Trophoblast cell (in vitro differentiated cells and primary cell): ENCODE measurements around the gene ATG9A.

ENCODE experiments used
- DNase-seq, 2 donors: peaks; one replicate each; pipeline ENCODE4 v3.0.0-alpha.2; 2016
- H2AFZ ChIP-seq: 2 replicates; pipeline ENCODE4 v1.6.1; 2013; ENCODE audit warnings: low read length, moderate library complexity, mild to moderate bottlenecking; ENCODE audit not compliant: insufficient read depth, poor library complexity
- H2AK5ac ChIP-seq: 2 replicates; pipeline ENCODE4 v1.6.1; 2013; ENCODE audit warnings: mild to moderate bottlenecking, low read length
- H2BK120ac ChIP-seq: 2 replicates; pipeline ENCODE4 v1.6.1; 2013; ENCODE audit warnings: low read length, mild to moderate bottlenecking, moderate library complexity; ENCODE audit not compliant: insufficient read depth, poor library complexity
- H2BK12ac ChIP-seq: 2 replicates; pipeline ENCODE4 v1.6.1; 2013; ENCODE audit warnings: mild to moderate bottlenecking, low read length, moderate library complexity
- H2BK5ac ChIP-seq: 2 replicates; pipeline ENCODE4 v1.6.1; 2013; ENCODE audit warnings: low read length, low read depth, moderate library complexity, mild to moderate bottlenecking; ENCODE audit not compliant: poor library complexity
- H3K14ac ChIP-seq: 2 replicates; pipeline ENCODE4 v1.6.1; 2013; ENCODE audit warnings: mild to moderate bottlenecking, low read length
- H3K18ac ChIP-seq: 2 replicates; pipeline ENCODE4 v1.6.1; 2013; ENCODE audit warnings: mild to moderate bottlenecking, low read length
- H3K23ac ChIP-seq: 2 replicates; pipeline ENCODE4 v1.6.1; 2013; ENCODE audit warnings: low read length
- H3K27ac ChIP-seq: 2 replicates; pipeline ENCODE4 v1.5.1; 2013; ENCODE audit warnings: low read depth, mild to moderate bottlenecking, inconsistent platforms, low read length, moderate library complexity
- H3K27me3 ChIP-seq: 2 replicates; pipeline ENCODE4 v1.6.1; 2013; ENCODE audit warnings: inconsistent platforms, mild to moderate bottlenecking, low read length, moderate library complexity; ENCODE audit not compliant: insufficient read depth
- H3K36me3 ChIP-seq, 2 experiments: 1 replicate in 1 of 2; 2 replicates in 1 of 2; pipeline ENCODE4 v1.6.1; 2013; ENCODE audit warnings: low read length in 2 of 2, mild to moderate bottlenecking in 2 of 2, moderate library complexity in 1 of 2; ENCODE audit not compliant: insufficient read depth in 2 of 2, control insufficient read depth in 1 of 2
- H3K4ac ChIP-seq: 2 replicates; pipeline ENCODE4 v1.6.1; 2013; ENCODE audit warnings: low read depth, mild to moderate bottlenecking, low read length, moderate library complexity
- H3K4me1 ChIP-seq, 2 experiments: 1 replicate in 1 of 2; 2 replicates in 1 of 2; pipeline ENCODE4 v1.6.1; 2013; ENCODE audit warnings: low read length in 2 of 2, mild to moderate bottlenecking in 2 of 2, moderate library complexity in 1 of 2; ENCODE audit not compliant: insufficient read depth in 2 of 2, control insufficient read depth in 1 of 2
- H3K4me2 ChIP-seq: 2 replicates; pipeline ENCODE4 v1.6.1; 2013; ENCODE audit warnings: inconsistent platforms, mild to moderate bottlenecking, low read length, moderate library complexity
- H3K4me3 ChIP-seq: 2 replicates; pipeline ENCODE4 v1.5.1; 2013; ENCODE audit warnings: mild to moderate bottlenecking, low read depth, low read length, inconsistent platforms
- H3K79me1 ChIP-seq: one replicate; pipeline ENCODE4 v1.6.1; 2013; ENCODE audit warnings: low read length
- H3K79me2 ChIP-seq: 2 replicates; pipeline ENCODE4 v1.6.1; 2013; ENCODE audit warnings: low read length, mild to moderate bottlenecking; ENCODE audit not compliant: control insufficient read depth, insufficient read depth, poor library complexity
- H3K9ac ChIP-seq: 2 replicates; pipeline ENCODE4 v1.6.1; 2013; ENCODE audit warnings: mild to moderate bottlenecking, low read length
- H3K9me3 ChIP-seq: 2 replicates; pipeline ENCODE4 v1.6.1; 2013; ENCODE audit warnings: low read depth, mild to moderate bottlenecking, control low read depth, inconsistent platforms, low read length; ENCODE audit not compliant: insufficient read depth
- H4K12ac ChIP-seq: 2 replicates; pipeline ENCODE4 v1.6.1; 2013; ENCODE audit warnings: low read depth, mild to moderate bottlenecking, low read length, moderate library complexity
- H4K8ac ChIP-seq: 2 replicates; pipeline ENCODE4 v1.6.1; 2013; ENCODE audit warnings: low read depth, mild to moderate bottlenecking, low read length, moderate library complexity
- H4K91ac ChIP-seq: one replicate; pipeline ENCODE4 v1.6.1; 2013; ENCODE audit warnings: low read depth, mild to moderate bottlenecking, low read length, moderate library complexity
- WGBS: extraction: QIAGEN DNeasy Blood & Tissue Kit; methylation state at CpG from one replicate; pipeline ENCODE4 v1.1.7; 2013; ENCODE audit warnings: missing lambda C conversion rate; ENCODE audit not compliant: insufficient read length, insufficient coverage; ENCODE audit errors: extremely low coverage; 5-methylcytosine and 5-hydroxymethylcytosine counted together

Gene ATG9A

DNA sequence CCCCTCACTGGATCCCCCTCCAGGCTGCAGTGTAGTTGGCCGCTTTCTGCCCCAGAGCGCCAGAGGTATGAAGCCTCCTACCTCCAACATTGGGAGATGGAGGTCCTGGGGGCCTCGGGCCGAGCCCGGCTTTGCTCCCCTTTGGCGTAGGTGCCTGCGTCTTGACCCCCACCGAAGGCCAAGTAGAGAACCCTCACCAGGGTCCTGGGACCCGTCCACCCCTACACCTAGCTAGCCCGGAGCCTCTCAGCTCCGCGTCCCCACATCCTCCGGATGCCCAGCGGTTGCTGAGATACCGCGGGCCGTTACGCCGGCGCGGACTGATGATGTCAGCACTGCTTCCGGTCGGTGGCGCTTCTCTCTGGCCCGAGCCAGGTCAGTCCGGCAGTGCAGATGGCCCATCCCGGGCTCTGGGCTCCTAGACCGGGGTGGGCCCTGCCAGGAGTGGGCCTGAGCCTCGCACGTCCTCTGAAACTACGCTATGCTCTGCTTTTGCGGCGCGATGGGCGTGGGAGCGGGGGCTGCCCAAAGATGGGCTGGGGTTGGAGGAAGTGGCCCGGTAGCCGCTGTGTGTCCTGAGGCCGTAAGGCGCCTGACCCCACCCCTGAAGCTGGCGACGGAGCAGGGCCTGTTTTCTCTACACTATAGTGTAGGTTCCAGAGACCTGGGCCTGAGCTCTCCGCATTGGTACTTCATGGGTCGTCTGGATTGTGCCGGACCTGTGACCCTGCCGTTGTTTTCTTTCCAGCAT lies 15.9 kb upstream of the ATG9A start, which contains the start of the genes GLB1L and STK16:
Gene GLB1L, minus strand, starts transcription at position 297 of the 751 bp plus-strand sequence. CDS start 1,871 bp downstream, outside the sequence.
Gene STK16, plus strand, starts transcription at position 332 of the 751 bp plus-strand sequence. CDS start 521 bp downstream, outside the sequence.
- no peak within 1 kb of the TSS for H2BK12ac ChIP-seq
- DNase-seq: peak; percentile 95 to 97
- peak within 1 kb of the TSS; percentile 78 for H4K91ac ChIP-seq
- peak within 1 kb of the TSS; percentile 81 for H3K4ac ChIP-seq
- H3K9ac ChIP-seq: peak within 1 kb of the TSS; percentile 97
- H2BK120ac ChIP-seq: peak within 1 kb of the TSS; percentile 50
- H3K9me3 ChIP-seq: no peaks in the 10 kb centered on the region
- peaks cover 9% of the 10 kb centered on the region for H3K79me1 ChIP-seq
- peak within 1 kb of the TSS; percentile 97 for H3K18ac ChIP-seq
- H3K14ac ChIP-seq: peak within 1 kb of the TSS; percentile 81
- peak within 1 kb of the TSS; percentile 67 for H2AK5ac ChIP-seq
- H4K12ac ChIP-seq: peak within 1 kb of the TSS; percentile 82
- H3K36me3 ChIP-seq: peaks cover 8 to 13% of the 10 kb centered on the region in 2 experiments
- peak within 1 kb of the TSS; percentile 42 for H3K27ac ChIP-seq
- H2BK5ac ChIP-seq: peak within 1 kb of the TSS; percentile 68
- peaks cover 12 to 17% of the 10 kb centered on the region in 2 experiments for H3K4me1 ChIP-seq
- peak within 1 kb of the TSS; percentile 68 for H3K4me2 ChIP-seq
- H3K4me3 ChIP-seq: peak within 1 kb of the TSS; percentile 96
- peak within 1 kb of the TSS; percentile 93 for H4K8ac ChIP-seq
- no peak within 1 kb of the TSS for H3K23ac ChIP-seq
- H2AFZ ChIP-seq: peak within 1 kb of the TSS; percentile 50
- H3K27me3 ChIP-seq: no peaks in the 10 kb centered on the region
- peaks cover 4% of the 10 kb centered on the region for H3K79me2 ChIP-seq
- WGBS: no CpG with 5 or more reads among the region's 46 CpGs

GRCh38 chr2:219244789-219245147 lies 15.3 kb upstream of the ATG9A start:
- Histone ChIP-seq H3K27ac (no peak overlapping the region), H3K4ac (no peak overlapping the region), H4K12ac (peak overlapping the region; percentile 79), H3K9ac (peak overlapping the region; percentile 30), H2AK5ac (no peak overlapping the region), H3K9me3 (no peaks in the 10 kb centered on the region), H3K79me2 (peaks cover 4% of the 10 kb centered on the region), H3K18ac (peak overlapping the region; percentile 39), H3K23ac (no peak overlapping the region), H3K14ac (peak overlapping the region; percentile 36), H3K27me3 (no peaks in the 10 kb centered on the region), H4K91ac (peak overlapping the region; percentile 78), H4K8ac (peak overlapping the region; percentile 93), H3K4me3 (peak overlapping the region; percentile 96), H2AFZ (peak overlapping the region; percentile 42), H3K4me1 (peaks cover 12 to 17% of the 10 kb centered on the region in 2 experiments), H2BK120ac (no peak overlapping the region), H3K79me1 (peaks cover 9% of the 10 kb centered on the region), H2BK5ac (no peak overlapping the region), H3K36me3 (peaks cover 8 to 13% of the 10 kb centered on the region in 2 experiments), H3K4me2 (peak overlapping the region; percentile 68), H2BK12ac (no peak overlapping the region)
- no peak for DNase-seq
- no CpG with 5 or more reads among the region's 6 CpGs for WGBS

DNA sequence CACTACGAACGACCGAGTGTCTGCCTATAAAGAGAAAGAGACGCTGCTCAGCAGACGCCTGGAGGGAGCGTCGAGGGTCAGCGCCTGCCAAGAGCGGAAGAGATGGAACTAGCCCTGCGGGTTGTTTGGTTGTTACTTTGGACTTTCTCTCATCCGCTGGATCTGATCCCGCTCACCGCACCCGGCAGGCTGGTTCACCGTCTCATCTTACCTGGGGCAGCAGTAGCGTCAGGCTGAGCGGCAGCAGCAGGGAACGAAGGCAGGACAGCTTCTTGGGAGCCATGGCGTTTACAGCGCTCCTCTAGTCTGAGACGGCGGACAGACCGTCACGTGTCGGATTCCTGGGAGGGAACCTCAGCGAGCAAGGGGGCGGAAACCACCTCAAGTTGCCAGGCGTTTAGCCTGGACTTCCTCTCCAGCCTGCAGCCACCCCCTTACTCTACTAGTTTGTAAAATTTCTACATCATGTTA lies 13.9 kb upstream of the ATG9A start:
- H3K4me2 ChIP-seq: no peak overlapping the region
- H3K4ac ChIP-seq: no peak overlapping the region
- WGBS: no CpG with 5 or more reads among the region's 28 CpGs
- peaks cover 4 to 7% of the 10 kb centered on the region in 2 experiments for H3K4me1 ChIP-seq
- H4K12ac ChIP-seq: no peak overlapping the region
- no peak overlapping the region for H3K18ac ChIP-seq
- H3K9ac ChIP-seq: no peak overlapping the region
- H3K4me3 ChIP-seq: no peak overlapping the region
- no peak overlapping the region for H4K8ac ChIP-seq
- H2BK12ac ChIP-seq: no peak overlapping the region
- H4K91ac ChIP-seq: no peak overlapping the region
- peaks cover 4% of the 10 kb centered on the region for H3K79me2 ChIP-seq
- no peak overlapping the region for H2AFZ ChIP-seq
- H3K9me3 ChIP-seq: no peaks in the 10 kb centered on the region
- H3K27me3 ChIP-seq: no peaks in the 10 kb centered on the region
- H3K79me1 ChIP-seq: peaks cover 9% of the 10 kb centered on the region
- no peak overlapping the region for H3K14ac ChIP-seq
- H2AK5ac ChIP-seq: no peak overlapping the region
- no peak overlapping the region for H2BK5ac ChIP-seq
- no peak overlapping the region for H3K23ac ChIP-seq
- no peak overlapping the region for H2BK120ac ChIP-seq
- peak in 1 of 2 donors; percentile 14 for DNase-seq
- peaks cover 8 to 11% of the 10 kb centered on the region in 2 experiments for H3K36me3 ChIP-seq
- H3K27ac ChIP-seq: no peak overlapping the region

DNA sequence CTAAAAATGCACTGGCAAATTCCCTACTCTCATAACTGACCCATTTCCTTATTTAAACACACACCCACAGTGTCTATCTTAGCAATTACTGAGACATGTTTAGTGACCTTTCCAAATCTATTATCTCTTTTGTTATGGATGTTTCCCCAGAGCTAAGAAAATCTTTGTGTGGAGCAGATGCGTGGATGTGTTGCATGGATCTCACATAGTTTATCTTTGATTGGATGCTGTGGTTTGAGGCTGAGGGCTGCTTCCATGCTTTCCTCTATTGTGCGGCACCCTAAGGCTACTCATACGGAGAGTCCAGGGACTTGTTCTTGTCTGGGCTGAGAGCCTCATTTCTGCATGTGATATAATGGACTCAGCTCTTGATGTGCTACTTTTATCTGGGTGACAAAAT lies 4.9 kb upstream of the ATG9A start:
- H3K27ac ChIP-seq: no peak overlapping the region
- H3K23ac ChIP-seq: no peak overlapping the region
- no peak overlapping the region for H4K12ac ChIP-seq
- H3K27me3 ChIP-seq: no peaks in the 10 kb centered on the region
- no peak for DNase-seq
- H3K4me2 ChIP-seq: no peak overlapping the region
- no CpG with 5 or more reads among the region's 3 CpGs for WGBS
- H3K18ac ChIP-seq: no peak overlapping the region
- H2BK5ac ChIP-seq: no peak overlapping the region
- H4K91ac ChIP-seq: no peak overlapping the region
- H4K8ac ChIP-seq: no peak overlapping the region
- H3K4me1 ChIP-seq: no peaks in the 10 kb centered on the region
- H3K9me3 ChIP-seq: peaks cover 2% of the 10 kb centered on the region
- H2AFZ ChIP-seq: no peak overlapping the region
- H3K14ac ChIP-seq: no peak overlapping the region
- H3K79me2 ChIP-seq: peaks cover 2% of the 10 kb centered on the region
- H2AK5ac ChIP-seq: no peak overlapping the region
- H2BK120ac ChIP-seq: no peak overlapping the region
- H3K4me3 ChIP-seq: no peak overlapping the region
- H3K36me3 ChIP-seq: peaks cover 35 to 63% of the 10 kb centered on the region in 2 experiments
- peaks cover 3% of the 10 kb centered on the region for H3K79me1 ChIP-seq
- H2BK12ac ChIP-seq: no peak overlapping the region
- no peak overlapping the region for H3K4ac ChIP-seq
- H3K9ac ChIP-seq: no peak overlapping the region
